Panc1 (cell line): ENCODE data around the gene MYRF. TPM values are rescaled to one million over a fixed set of nuclear protein-coding genes. Genes with fewer than 3 reads are reported as not detected.

ENCODE experiments used
- ATAC-seq: fragments of 200-7000 bp; cut with Tn5 transposase; 2 replicates; pipeline ENCODE4 v1.9.1; 2020; ENCODE audit warnings: mild to moderate bottlenecking, moderate library complexity
- BruUV-seq: library from RNA; stranded (reverse); fragments of 400-500 nt; replicated peaks from 2 replicates; lab custom pipeline; 2021; lab: Mats Ljungman, UMichigan
- CTCF ChIA-PET: fragments of 300-600 bp; sonication (Branson Sonifier 250); formaldehyde crosslinking; loops from one replicate; lab custom pipeline; 2022; ENCODE audit warnings: antibody characterized with exemption; lab: Charles Lee
- POLR2A ChIA-PET: fragments of 300-600 bp; sonication (Branson Sonifier 250); formaldehyde crosslinking; loops from one replicate; lab custom pipeline; 2022; ENCODE audit warnings: antibody characterized with exemption; lab: Charles Lee
- DNase-seq: peaks from one replicate; pipeline ENCODE4 v3.0.0-alpha.2; 2010; ENCODE audit warnings: low read depth, low spot score
- H3K27ac ChIP-seq: 2 replicates; pipeline ENCODE4 v1.5.1; 2011; ENCODE audit warnings: mild to moderate bottlenecking, low read length, inconsistent platforms
- H3K27me3 ChIP-seq: fragments of 200-500 bp; sonication (Bioruptor generic); 2 replicates; pipeline ENCODE4 v1.6.0; 2014; ENCODE audit warnings: low read length, inconsistent platforms; ENCODE audit not compliant: control insufficient read depth, insufficient read depth
- H3K36me3 ChIP-seq: fragments of 200-500 bp; sonication (Bioruptor generic); 2 replicates; pipeline ENCODE4 v1.5.1; 2014; ENCODE audit warnings: inconsistent platforms, mild to moderate bottlenecking, low read length, moderate library complexity; ENCODE audit not compliant: control insufficient read depth, insufficient read depth
- H3K4me1 ChIP-seq: 2 replicates; pipeline ENCODE4 v1.5.1; 2011; ENCODE audit warnings: inconsistent platforms, mild to moderate bottlenecking, low read length, moderate library complexity; ENCODE audit not compliant: control insufficient read depth, insufficient read depth
- H3K4me3 ChIP-seq, 2 experiments: 2 replicates each; pipeline ENCODE4 v1.5.1; 2011 to 2012; ENCODE audit warnings: low read depth in 2 of 2, low read length in 2 of 2, mild to moderate bottlenecking in 2 of 2, inconsistent platforms in 1 of 2, moderate library complexity in 1 of 2
- H3K9me3 ChIP-seq: fragments of 200-500 bp; sonication (Bioruptor generic); 2 replicates; pipeline ENCODE4 v1.5.1; 2014; ENCODE audit warnings: low read depth, mild to moderate bottlenecking, inconsistent platforms, low read length, moderate library complexity; ENCODE audit not compliant: control insufficient read depth, insufficient read depth
- POLR2AphosphoS5 ChIP-seq: IDR thresholded peaks from 2 replicates; pipeline ENCODE4 v1.6.1; 2012; ENCODE audit warnings: mild to moderate bottlenecking, low read depth, low read length, moderate library complexity
- in situ Hi-C: cut with HindIII; loops from 2 replicates; pipeline ENCODE4 v1.10.0; 2016; ENCODE audit warnings: low sequenced_read_pairs, low pct_unique_long_range_greater_than_20kb
- intact Hi-C: fragments of 100-400 bp; cut with micrococcal nuclease; formaldehyde crosslinking; loops from one replicate; pipeline ENCODE4 v1.10.0; 2022; ENCODE audit not compliant: unreplicated experiment
- total RNA-seq: library from RNA; stranded (reverse); gene quantifications from one replicate; pipeline ENCODE4 v1.2.1, GENCODE V29; 2021; ENCODE audit not compliant: unreplicated experiment
- TF ChIP-seq, protein P1 (sequence below): fragments of 450-650 bp; IDR thresholded peaks from 2 replicates; pipeline ENCODE4 v1.5.1; 2017; ENCODE audit warnings: mild to moderate bottlenecking
- TF ChIP-seq, protein P2 (sequence below), 2 experiments: IDR thresholded peaks; 2 replicates each; pipeline ENCODE4 v1.6.1; 2011 to 2012; ENCODE audit warnings: low read depth in 2 of 2, control low read depth in 1 of 2, low read length in 1 of 2, mild to moderate bottlenecking in 1 of 2, moderate library complexity in 1 of 2; ENCODE audit not compliant: insufficient read depth in 1 of 2

The MYRF gene
- total RNA-seq, 1 experiment from 2014 or later = 2.8 TPM

DNA sequence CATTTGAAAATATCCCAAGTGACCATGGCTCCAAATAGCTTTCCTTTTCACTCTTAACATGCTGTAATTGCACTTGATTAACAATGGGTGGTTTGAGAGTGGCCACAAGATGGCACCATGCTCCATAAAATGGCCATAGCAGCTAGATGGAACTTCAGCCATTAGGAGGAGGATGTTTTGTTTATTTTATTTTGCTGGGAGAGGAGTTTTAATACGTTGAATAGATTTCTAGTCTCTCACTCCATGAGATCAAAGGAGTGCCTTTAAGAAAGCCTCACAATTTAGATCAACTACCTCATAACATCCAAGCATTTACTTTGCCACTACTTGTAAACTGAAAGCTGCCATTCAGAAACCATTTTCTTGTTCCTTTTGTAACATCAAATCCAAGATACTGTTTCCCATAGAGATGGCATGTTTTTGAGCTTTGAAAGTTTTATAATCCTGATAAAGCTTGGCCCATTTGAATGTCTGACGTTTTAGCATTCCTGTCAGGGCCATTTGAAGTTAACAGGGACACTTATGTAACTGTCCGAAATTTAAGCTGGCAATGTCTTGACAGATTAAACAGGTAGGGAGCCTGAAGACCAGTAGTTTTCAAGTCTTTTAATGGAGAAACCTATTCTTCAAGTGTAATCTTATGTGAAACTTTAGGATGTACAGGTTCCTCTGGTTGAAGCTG, 45.0 kb downstream of the MYRF start:
- in situ Hi-C loops = no loop called here
- H3K4me1 ChIP-seq = peaks cover 9% of the 10 kb centered on the region; the same call in 1 of the 2 replicates
- intact Hi-C loops = loop anchor here (2.0 kb wide), 1 partner anchor 47 kb away; no protein-coding TSS in a partner anchor
- H3K27ac ChIP-seq = 0 out of 2 replicates have a peak overlapping the region, but pooled peaks have one; percentile 27
- POLR2A ChIA-PET = interaction anchor here (0.5 to 1.3 kb wide), 5 partner anchors 16 to 1517 kb away, joined by 3 to 6 read pairs (median 3); no protein-coding TSS in a partner anchor
- H3K36me3 ChIP-seq = peaks cover 12% of the 10 kb centered on the region
- H3K4me3 ChIP-seq = no peak overlapping the region
- DNase-seq (peak; percentile 67), ATAC-seq (no peak)
- H3K27me3 ChIP-seq = no peaks in the 10 kb centered on the region
- TF ChIP-seq, protein P1, sequence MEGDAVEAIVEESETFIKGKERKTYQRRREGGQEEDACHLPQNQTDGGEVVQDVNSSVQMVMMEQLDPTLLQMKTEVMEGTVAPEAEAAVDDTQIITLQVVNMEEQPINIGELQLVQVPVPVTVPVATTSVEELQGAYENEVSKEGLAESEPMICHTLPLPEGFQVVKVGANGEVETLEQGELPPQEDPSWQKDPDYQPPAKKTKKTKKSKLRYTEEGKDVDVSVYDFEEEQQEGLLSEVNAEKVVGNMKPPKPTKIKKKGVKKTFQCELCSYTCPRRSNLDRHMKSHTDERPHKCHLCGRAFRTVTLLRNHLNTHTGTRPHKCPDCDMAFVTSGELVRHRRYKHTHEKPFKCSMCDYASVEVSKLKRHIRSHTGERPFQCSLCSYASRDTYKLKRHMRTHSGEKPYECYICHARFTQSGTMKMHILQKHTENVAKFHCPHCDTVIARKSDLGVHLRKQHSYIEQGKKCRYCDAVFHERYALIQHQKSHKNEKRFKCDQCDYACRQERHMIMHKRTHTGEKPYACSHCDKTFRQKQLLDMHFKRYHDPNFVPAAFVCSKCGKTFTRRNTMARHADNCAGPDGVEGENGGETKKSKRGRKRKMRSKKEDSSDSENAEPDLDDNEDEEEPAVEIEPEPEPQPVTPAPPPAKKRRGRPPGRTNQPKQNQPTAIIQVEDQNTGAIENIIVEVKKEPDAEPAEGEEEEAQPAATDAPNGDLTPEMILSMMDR = peak; percentile 82
- TF ChIP-seq POLR2AphosphoS5 = peak; percentile 50; the same call in 1 of the 2 replicates
- TF ChIP-seq, protein P2, sequence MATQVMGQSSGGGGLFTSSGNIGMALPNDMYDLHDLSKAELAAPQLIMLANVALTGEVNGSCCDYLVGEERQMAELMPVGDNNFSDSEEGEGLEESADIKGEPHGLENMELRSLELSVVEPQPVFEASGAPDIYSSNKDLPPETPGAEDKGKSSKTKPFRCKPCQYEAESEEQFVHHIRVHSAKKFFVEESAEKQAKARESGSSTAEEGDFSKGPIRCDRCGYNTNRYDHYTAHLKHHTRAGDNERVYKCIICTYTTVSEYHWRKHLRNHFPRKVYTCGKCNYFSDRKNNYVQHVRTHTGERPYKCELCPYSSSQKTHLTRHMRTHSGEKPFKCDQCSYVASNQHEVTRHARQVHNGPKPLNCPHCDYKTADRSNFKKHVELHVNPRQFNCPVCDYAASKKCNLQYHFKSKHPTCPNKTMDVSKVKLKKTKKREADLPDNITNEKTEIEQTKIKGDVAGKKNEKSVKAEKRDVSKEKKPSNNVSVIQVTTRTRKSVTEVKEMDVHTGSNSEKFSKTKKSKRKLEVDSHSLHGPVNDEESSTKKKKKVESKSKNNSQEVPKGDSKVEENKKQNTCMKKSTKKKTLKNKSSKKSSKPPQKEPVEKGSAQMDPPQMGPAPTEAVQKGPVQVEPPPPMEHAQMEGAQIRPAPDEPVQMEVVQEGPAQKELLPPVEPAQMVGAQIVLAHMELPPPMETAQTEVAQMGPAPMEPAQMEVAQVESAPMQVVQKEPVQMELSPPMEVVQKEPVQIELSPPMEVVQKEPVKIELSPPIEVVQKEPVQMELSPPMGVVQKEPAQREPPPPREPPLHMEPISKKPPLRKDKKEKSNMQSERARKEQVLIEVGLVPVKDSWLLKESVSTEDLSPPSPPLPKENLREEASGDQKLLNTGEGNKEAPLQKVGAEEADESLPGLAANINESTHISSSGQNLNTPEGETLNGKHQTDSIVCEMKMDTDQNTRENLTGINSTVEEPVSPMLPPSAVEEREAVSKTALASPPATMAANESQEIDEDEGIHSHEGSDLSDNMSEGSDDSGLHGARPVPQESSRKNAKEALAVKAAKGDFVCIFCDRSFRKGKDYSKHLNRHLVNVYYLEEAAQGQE (IDR thresholded peaks at IDR 0.05; ENCODE audit: insufficient read depth in 1 of 2, low read depth in 2 of 2, low read length in 1 of 2) = no peak
- H3K9me3 ChIP-seq = no peaks in the 10 kb centered on the region
- CTCF ChIA-PET = interaction anchor here (0.6 to 1.4 kb wide), 10 partner anchors 8 to 369 kb away, joined by 3 to 10 read pairs (median 7); no protein-coding TSS in a partner anchor
- BruUV-seq = no TSS peak

DNA sequence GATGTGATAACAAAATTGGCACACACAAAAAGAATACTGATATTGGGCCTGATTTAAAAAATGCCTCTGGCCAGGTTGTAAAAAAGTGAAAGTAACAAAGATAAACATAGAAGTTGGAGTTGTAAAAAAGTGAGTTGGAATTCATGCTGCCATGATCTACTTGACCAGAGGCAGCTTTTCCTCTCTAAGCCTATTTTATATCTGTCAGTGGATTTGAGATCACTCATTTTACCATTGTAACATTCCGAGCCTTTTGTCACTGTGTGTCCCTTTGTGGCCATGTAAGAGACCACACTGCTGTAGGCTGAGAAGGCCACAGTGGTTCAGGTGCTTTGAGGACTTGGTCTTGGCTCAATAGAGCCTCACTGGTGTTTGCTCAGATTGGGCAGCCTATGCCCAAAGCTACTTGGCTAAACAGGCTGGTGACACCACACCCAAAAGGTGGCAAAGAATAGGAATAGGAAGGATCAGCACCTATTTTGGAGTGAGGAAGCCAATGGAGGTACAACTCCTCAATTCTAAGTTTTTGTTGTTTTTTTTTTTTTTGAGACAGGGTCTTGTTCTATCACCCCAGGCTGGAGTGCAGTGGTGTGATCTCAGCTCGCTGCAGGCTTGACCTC, 47.3 kb downstream of the MYRF start:
- ChIA-PET CTCF (no interaction called here), POLR2A (no interaction called here)
- Histone ChIP-seq H3K27ac (no peak overlapping the region), H3K9me3 (no peaks in the 10 kb centered on the region), H3K4me3 (no peak overlapping the region), H3K27me3 (no peaks in the 10 kb centered on the region), H3K4me1 (peaks cover 9% of the 10 kb centered on the region; the same call in 1 of the 2 replicates), H3K36me3 (peaks cover 11% of the 10 kb centered on the region)
- intact Hi-C loops (no loop called here), in situ Hi-C loops (no loop called here)
- DNase-seq = no peak
- ATAC-seq = no peak
- peak; percentile 32 for TF ChIP-seq POLR2AphosphoS5
- TF ChIP-seq, protein P1 = no peak
- BruUV-seq = no TSS peak
